Liver (tissue), 3 donors: Measurements from ENCODE around the gene TGIF1.

Source experiments
- CTCF ChIP-seq: fragments of 150-350 bp; IDR thresholded peaks from 2 replicates; pipeline ENCODE4 v1.5.1; 2017; ENCODE audit warnings: improper control_type of control experiment, low read depth, low read length; ENCODE audit not compliant: missing input control
- RAD21 ChIP-seq, 2 donors: IDR thresholded peaks; 2 replicates each; pipeline ENCODE4 v1.6.1; 2016; ENCODE audit warnings: antibody characterized with exemption in 2 of 2, mild to moderate bottlenecking in 2 of 2
- RXRA ChIP-seq, 2 donors: IDR thresholded peaks; 2 replicates each; pipeline ENCODE4 v1.6.1; 2017 to 2018; ENCODE audit warnings: antibody characterized with exemption in 2 of 2, mild to moderate bottlenecking in 1 of 2
- YY1 ChIP-seq: IDR thresholded peaks from 2 replicates; pipeline ENCODE4 v1.6.1; 2016; ENCODE audit warnings: antibody characterized with exemption, mild to moderate bottlenecking
- donor health status: healthy.
- donor health status: healthy.

DNA sequence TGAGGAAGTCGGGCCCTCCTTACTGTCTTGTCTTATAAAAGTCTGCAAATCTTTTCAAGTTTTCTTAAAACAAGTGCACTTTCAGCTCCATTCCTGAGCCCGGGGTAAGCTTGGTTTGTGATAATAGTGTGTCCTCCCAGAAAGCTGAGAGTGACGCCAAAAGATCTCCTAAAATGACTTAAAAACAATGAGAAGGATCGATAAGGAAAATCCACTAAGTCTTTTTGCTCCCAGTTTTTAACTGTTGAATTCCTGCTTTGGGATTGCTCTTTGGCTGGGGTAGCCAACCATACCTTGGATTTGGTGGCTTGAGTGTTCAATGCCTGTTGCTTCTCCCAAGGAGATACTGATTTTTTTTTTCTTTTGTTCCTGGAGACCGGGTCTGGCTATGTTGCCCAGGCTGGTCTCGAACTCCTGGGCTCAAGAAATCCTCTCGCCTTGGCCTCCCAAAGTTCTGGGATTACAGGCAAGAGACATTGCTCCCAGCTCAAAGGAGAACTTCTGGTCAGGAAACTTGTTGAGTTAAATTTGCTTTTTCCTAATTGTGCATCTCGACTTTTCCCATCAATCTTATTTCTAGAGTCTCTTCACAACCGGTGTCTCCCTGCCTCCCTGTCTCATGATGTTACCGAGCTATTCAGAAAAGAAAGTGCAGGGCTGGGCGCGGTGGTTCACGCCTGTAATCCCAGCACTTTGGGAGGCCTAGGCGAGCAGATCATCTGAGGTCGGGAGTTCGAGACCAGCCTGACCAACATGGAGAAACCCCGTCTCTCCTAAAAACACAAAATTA lies 3.0 kb downstream of the TGIF1 start:
- no peak for TF ChIP-seq RAD21 (IDR thresholded peaks at IDR 0.05)
- no peak for TF ChIP-seq RXRA (IDR thresholded peaks at IDR 0.05)
- no peak for TF ChIP-seq CTCF
- no peak for TF ChIP-seq YY1
